ENCODE measurements around the gene THOC6.

The THOC6 gene

DNA sequence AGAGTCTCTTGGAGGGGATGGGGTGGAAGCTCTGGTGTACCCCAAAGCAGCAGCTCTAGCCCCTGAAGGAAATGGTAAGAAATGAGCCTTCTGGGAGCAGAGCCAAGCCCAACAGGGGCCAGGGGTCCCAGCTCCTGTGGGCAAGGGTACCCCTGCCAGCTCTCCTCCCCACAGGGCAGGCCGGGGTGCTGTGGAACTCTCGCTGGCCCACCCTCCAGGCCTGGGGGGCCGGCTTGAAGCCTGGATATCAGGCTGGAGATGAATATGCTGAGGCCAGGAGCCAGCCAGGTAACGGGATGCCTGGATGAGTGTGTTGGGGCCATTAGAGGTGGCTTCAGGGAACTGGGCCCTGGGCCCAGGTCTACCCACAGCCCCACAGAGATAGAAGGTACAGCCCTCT, 23.3 kb upstream of the THOC6 start:
- no peaks in the 10 kb centered on the region for H3K36me3 ChIP-seq (ENCODE audit: low read depth)
- H3K4me3 ChIP-seq (ENCODE audit: severe bottlenecking): no peak overlapping the region
- ATAC-seq (ENCODE audit: low read depth) (no peak), DNase-seq (ENCODE audit: low spot score) (no peak)
- peaks cover 3% of the 10 kb centered on the region for H3K4me1 ChIP-seq (ENCODE audit: insufficient read depth, poor library complexity, severe bottlenecking)
- TF ChIP-seq, protein P1, sequence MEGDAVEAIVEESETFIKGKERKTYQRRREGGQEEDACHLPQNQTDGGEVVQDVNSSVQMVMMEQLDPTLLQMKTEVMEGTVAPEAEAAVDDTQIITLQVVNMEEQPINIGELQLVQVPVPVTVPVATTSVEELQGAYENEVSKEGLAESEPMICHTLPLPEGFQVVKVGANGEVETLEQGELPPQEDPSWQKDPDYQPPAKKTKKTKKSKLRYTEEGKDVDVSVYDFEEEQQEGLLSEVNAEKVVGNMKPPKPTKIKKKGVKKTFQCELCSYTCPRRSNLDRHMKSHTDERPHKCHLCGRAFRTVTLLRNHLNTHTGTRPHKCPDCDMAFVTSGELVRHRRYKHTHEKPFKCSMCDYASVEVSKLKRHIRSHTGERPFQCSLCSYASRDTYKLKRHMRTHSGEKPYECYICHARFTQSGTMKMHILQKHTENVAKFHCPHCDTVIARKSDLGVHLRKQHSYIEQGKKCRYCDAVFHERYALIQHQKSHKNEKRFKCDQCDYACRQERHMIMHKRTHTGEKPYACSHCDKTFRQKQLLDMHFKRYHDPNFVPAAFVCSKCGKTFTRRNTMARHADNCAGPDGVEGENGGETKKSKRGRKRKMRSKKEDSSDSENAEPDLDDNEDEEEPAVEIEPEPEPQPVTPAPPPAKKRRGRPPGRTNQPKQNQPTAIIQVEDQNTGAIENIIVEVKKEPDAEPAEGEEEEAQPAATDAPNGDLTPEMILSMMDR (IDR thresholded peaks at IDR 0.05; ENCODE audit: poor library complexity, severe bottlenecking): no peak
- H3K27me3 ChIP-seq (ENCODE audit: insufficient read depth, poor library complexity, severe bottlenecking): no peaks in the 10 kb centered on the region
- no peak overlapping the region for H3K27ac ChIP-seq (ENCODE audit: poor library complexity, severe bottlenecking)
- H3K9me3 ChIP-seq (ENCODE audit: severe bottlenecking): no peaks in the 10 kb centered on the region

DNA sequence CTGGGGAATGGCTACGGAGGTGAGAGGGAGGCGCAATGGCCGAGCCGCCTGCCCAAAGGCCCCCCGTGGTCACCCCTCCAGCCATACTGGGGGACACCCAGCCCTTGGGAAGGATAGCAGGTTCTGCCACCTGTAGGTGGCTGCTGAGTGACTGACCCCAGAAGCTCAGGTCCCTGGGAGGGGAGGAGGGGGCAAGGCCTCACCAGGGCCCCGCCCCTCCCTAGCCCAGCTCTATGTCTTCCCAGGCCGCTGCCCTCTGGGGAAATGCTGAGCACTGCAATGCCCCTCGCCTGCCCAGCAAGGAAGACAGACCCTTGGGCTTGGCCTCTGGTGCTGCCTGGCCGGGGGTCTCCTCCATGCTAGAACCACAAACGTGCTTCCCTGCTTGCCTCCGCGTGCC, 22.5 kb upstream of the THOC6 start:
- Histone ChIP-seq H3K9me3 (ENCODE audit: severe bottlenecking) (no peaks in the 10 kb centered on the region), H3K27me3 (ENCODE audit: insufficient read depth, poor library complexity, severe bottlenecking) (no peaks in the 10 kb centered on the region), H3K4me1 (ENCODE audit: insufficient read depth, poor library complexity, severe bottlenecking) (no peaks in the 10 kb centered on the region), H3K4me3 (ENCODE audit: severe bottlenecking) (no peak overlapping the region), H3K27ac (ENCODE audit: poor library complexity, severe bottlenecking) (no peak overlapping the region), H3K36me3 (ENCODE audit: low read depth) (no peaks in the 10 kb centered on the region)
- ATAC-seq (ENCODE audit: low read depth) (no peak), DNase-seq (ENCODE audit: low spot score) (no peak)
- TF ChIP-seq, protein P1 (IDR thresholded peaks at IDR 0.05; ENCODE audit: poor library complexity, severe bottlenecking): no peak

DNA sequence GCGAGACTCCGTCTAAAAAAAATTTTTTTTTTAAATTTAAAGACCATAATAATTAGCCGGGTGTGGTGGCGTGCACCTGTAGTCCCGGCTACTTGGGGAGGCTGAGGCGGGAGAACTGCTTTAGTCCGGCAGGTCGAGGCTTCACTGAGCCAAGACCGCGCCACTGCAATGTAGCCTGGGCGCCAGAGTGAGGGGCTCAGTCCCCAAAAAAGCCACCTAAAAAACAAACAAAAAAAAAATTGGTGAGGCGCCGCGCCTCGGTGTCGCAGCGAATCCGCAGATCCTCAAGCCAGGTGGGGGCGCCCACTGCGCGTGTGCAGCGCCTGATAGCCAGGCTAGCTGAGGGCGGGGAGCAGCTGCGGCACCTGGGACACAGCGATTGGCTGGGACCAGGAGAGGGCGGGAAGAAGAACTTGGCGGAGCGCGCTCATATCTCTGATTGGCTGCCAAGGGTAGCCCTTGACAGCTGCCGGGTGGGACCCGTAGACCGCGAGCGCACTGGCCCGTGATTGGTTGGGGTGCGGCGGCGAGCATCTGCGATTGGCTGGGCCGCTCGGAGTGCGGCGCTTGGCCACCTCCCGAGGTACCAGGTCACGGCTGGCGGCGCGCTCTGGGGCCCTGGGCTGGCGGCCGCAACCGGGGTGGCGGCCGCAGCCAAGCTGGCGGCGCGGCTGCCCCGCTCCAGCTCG, 20.1 kb upstream of the THOC6 start:
- TF ChIP-seq, protein P1 (IDR thresholded peaks at IDR 0.05; ENCODE audit: poor library complexity, severe bottlenecking): peak; percentile 95
- peak overlapping the region; percentile 48 for H3K4me3 ChIP-seq (ENCODE audit: severe bottlenecking)
- H3K4me1 ChIP-seq (ENCODE audit: insufficient read depth, poor library complexity, severe bottlenecking): no peaks in the 10 kb centered on the region
- DNase-seq (ENCODE audit: low spot score) (peak; percentile 99), ATAC-seq (ENCODE audit: low read depth) (peak; percentile 96)
- H3K36me3 ChIP-seq (ENCODE audit: low read depth): no peaks in the 10 kb centered on the region
- H3K27ac ChIP-seq (ENCODE audit: poor library complexity, severe bottlenecking): peak overlapping the region; percentile 52
- no peaks in the 10 kb centered on the region for H3K9me3 ChIP-seq (ENCODE audit: severe bottlenecking)
- H3K27me3 ChIP-seq (ENCODE audit: insufficient read depth, poor library complexity, severe bottlenecking): no peaks in the 10 kb centered on the region

DNA sequence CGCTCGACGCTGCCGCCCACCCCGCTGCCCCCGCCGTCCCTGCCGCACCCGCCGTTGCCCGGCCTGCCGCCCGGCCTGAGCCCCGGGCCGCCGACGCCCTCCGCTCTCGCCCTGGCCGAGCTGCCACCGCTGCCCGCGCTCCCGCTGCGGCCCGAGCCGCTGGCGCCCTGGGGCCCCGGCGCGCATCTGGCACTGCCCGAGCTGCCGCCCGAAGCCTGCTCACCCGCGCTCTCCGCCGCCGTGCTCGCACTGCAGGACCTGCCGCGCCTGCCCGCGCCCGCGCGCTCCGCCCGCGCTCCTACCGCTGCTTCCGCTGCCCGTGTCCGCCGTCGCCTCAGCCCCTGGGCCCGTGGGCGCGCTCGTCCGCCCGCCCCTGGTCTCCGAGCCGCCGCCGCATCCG, 19.5 kb upstream of the THOC6 start:
- DNase-seq (ENCODE audit: low spot score) (no peak), ATAC-seq (ENCODE audit: low read depth) (no peak)
- TF ChIP-seq, protein P1 (IDR thresholded peaks at IDR 0.05; ENCODE audit: poor library complexity, severe bottlenecking): no peak
- H3K27ac ChIP-seq (ENCODE audit: poor library complexity, severe bottlenecking): peak overlapping the region; percentile 52
- H3K9me3 ChIP-seq (ENCODE audit: severe bottlenecking): no peaks in the 10 kb centered on the region
- H3K4me3 ChIP-seq (ENCODE audit: severe bottlenecking): peak overlapping the region; percentile 48
- H3K4me1 ChIP-seq (ENCODE audit: insufficient read depth, poor library complexity, severe bottlenecking): peaks cover 3% of the 10 kb centered on the region
- no peaks in the 10 kb centered on the region for H3K36me3 ChIP-seq (ENCODE audit: low read depth)
- no peaks in the 10 kb centered on the region for H3K27me3 ChIP-seq (ENCODE audit: insufficient read depth, poor library complexity, severe bottlenecking)

DNA sequence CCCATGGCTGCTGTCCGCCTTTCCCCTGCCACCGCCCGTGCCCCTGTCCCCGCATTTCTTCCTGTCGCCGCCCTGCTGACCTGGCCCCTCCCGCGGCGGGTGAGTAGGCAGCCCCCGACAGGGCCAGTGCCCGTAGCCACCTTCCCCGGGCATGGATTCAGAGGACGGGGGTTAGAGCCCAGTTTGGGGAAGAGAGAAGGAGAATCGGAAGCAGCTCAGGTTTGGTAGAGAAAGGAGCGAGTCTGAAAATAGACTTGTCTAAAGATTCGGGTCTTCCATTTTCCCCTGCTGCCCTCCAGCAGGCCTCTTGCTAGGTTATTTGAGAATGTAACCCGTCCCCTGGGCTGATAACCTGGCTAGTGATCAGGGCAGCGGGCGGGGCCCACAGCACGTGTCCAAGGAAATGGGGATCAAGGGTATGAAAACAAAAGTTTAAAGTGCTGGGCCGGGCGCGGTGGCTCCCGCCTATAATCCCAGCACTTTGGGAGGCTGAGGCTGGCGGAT, 19.0 kb upstream of the THOC6 start:
- DNase-seq (ENCODE audit: low spot score) (no peak), ATAC-seq (ENCODE audit: low read depth) (no peak)
- peaks cover 8% of the 10 kb centered on the region for H3K4me1 ChIP-seq (ENCODE audit: insufficient read depth, poor library complexity, severe bottlenecking)
- H3K36me3 ChIP-seq (ENCODE audit: low read depth): no peaks in the 10 kb centered on the region
- TF ChIP-seq, protein P1 (IDR thresholded peaks at IDR 0.05; ENCODE audit: poor library complexity, severe bottlenecking): no peak
- peak overlapping the region; percentile 52 for H3K27ac ChIP-seq (ENCODE audit: poor library complexity, severe bottlenecking)
- no peaks in the 10 kb centered on the region for H3K27me3 ChIP-seq (ENCODE audit: insufficient read depth, poor library complexity, severe bottlenecking)
- no peaks in the 10 kb centered on the region for H3K9me3 ChIP-seq (ENCODE audit: severe bottlenecking)
- peak overlapping the region; percentile 31 for H3K4me3 ChIP-seq (ENCODE audit: severe bottlenecking)
